Measurements from ENCODE around the gene RASGRF2. TPM values are rescaled to one million over a fixed set of nuclear protein-coding genes. Genes with fewer than 3 reads are reported as not detected.

RASGRF2 gene
- total RNA-seq, 1 experiment from 2014 or later = 9.1 TPM

GRCh38 chr5:81019748-81020147 lies 59.6 kb downstream of the RASGRF2 start:
- H3K36me3 ChIP-seq (ENCODE audit: insufficient read depth, low read length, poor library complexity, severe bottlenecking) = no peaks in the 10 kb centered on the region
- no TSS peak for BruUV-seq (replicated peaks)
- no peaks in the 10 kb centered on the region for H3K9me3 ChIP-seq (ENCODE audit: low read depth, low read length, poor library complexity, severe bottlenecking)
- H3K27ac ChIP-seq (ENCODE audit: low read depth, low read length, poor library complexity, severe bottlenecking) = no peak overlapping the region
- H3K4me3 ChIP-seq (ENCODE audit: low read depth, low read length, poor library complexity, severe bottlenecking) = no peak overlapping the region
- DNase-seq (ENCODE audit: low spot score) = no peak
- H3K4me1 ChIP-seq (ENCODE audit: insufficient read depth, low read length, poor library complexity, severe bottlenecking) = peaks cover 25% of the 10 kb centered on the region
- intact Hi-C loops (cut with micrococcal nuclease; ENCODE audit: unreplicated experiment) = no loop called here
- ChIA-PET CTCF (no interaction called here), POLR2A (ENCODE audit: low non-redundant PET) (no interaction called here)
- TF ChIP-seq CTCF (conservative IDR thresholded peaks at IDR 0.05; ENCODE audit: low read depth, low read length) (no peak), EZH2 (IDR thresholded peaks at IDR 0.05; ENCODE audit: borderline replicate concordance, low read depth, low read length, poor library complexity, severe bottlenecking) (no peak)
- H3K27me3 ChIP-seq (replicated peaks; ENCODE audit: insufficient read depth, low read depth, low read length, poor library complexity) = no peaks in the 10 kb centered on the region

DNA sequence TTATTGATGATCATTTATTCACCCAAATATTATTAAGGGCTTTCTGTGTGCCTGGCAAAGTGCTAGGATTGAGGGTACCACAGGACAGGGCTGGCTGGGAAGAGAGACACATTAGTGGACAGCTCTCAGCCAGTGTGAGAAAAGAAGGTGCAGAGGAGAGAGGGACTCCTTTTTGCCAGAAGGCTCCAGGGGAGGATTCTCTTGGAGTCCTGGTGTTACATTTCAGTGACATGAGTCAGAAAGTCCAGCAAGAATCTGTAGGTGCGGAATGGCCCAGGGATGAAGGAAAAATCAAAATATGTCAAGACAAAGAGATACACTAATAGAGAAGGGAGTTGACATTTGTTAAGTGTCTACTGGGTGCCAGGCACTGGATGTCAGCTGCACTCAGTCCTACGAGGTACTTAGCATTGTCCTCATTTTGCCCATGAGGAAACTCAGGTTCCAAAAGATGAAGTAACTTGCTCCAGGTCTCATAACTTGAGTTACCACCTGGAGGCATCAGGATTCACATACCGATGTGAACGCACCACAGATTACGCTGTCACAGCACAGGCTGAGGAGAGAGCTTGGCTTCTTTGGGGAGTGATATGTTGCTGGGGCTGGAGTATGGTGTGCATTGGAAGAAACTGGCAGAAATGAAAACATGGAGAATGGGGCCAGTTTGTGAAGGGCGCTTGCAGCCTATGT lies 60.5 kb downstream of the RASGRF2 start:
- H3K27ac ChIP-seq (ENCODE audit: low read depth, low read length, poor library complexity, severe bottlenecking) = no peak overlapping the region
- no TSS peak for BruUV-seq (replicated peaks)

GRCh38 chr5:81021486-81021885 lies 61.3 kb downstream of the RASGRF2 start:
- H3K27ac ChIP-seq (ENCODE audit: low read depth, low read length, poor library complexity, severe bottlenecking) = no peak overlapping the region
- no peak for TF ChIP-seq EZH2 (IDR thresholded peaks at IDR 0.05; ENCODE audit: borderline replicate concordance, low read depth, low read length, poor library complexity, severe bottlenecking)
- TF ChIP-seq CTCF (conservative IDR thresholded peaks at IDR 0.05; ENCODE audit: low read depth, low read length) = no peak
- intact Hi-C loops (cut with micrococcal nuclease; ENCODE audit: unreplicated experiment) = no loop called here
- ChIA-PET CTCF (no interaction called here), POLR2A (ENCODE audit: low non-redundant PET) (no interaction called here)
- no peaks in the 10 kb centered on the region for H3K27me3 ChIP-seq (replicated peaks; ENCODE audit: insufficient read depth, low read depth, low read length, poor library complexity)
- BruUV-seq (replicated peaks) = no TSS peak
- no peak overlapping the region for H3K4me3 ChIP-seq (ENCODE audit: low read depth, low read length, poor library complexity, severe bottlenecking)
- DNase-seq (ENCODE audit: low spot score) = no peak
- no peaks in the 10 kb centered on the region for H3K9me3 ChIP-seq (ENCODE audit: low read depth, low read length, poor library complexity, severe bottlenecking)
- H3K4me1 ChIP-seq (ENCODE audit: insufficient read depth, low read length, poor library complexity, severe bottlenecking) = peaks cover 13% of the 10 kb centered on the region
- H3K36me3 ChIP-seq (ENCODE audit: insufficient read depth, low read length, poor library complexity, severe bottlenecking) = no peaks in the 10 kb centered on the region

More for the DNA sequence above, 60.5 kb downstream of the RASGRF2 start:
- intact Hi-C loops (cut with micrococcal nuclease; ENCODE audit: unreplicated experiment) = no loop called here
- Histone ChIP-seq H3K27me3 (replicated peaks; ENCODE audit: insufficient read depth, low read depth, low read length, poor library complexity) (no peaks in the 10 kb centered on the region), H3K9me3 (ENCODE audit: low read depth, low read length, poor library complexity, severe bottlenecking) (no peaks in the 10 kb centered on the region), H3K4me3 (ENCODE audit: low read depth, low read length, poor library complexity, severe bottlenecking) (no peak overlapping the region), H3K4me1 (ENCODE audit: insufficient read depth, low read length, poor library complexity, severe bottlenecking) (peaks cover 22% of the 10 kb centered on the region), H3K36me3 (ENCODE audit: insufficient read depth, low read length, poor library complexity, severe bottlenecking) (no peaks in the 10 kb centered on the region)
- DNase-seq (ENCODE audit: low spot score) = no peak
- CTCF ChIA-PET = no interaction called here
- no peak for TF ChIP-seq EZH2 (IDR thresholded peaks at IDR 0.05; ENCODE audit: borderline replicate concordance, low read depth, low read length, poor library complexity, severe bottlenecking)
- TF ChIP-seq CTCF (conservative IDR thresholded peaks at IDR 0.05; ENCODE audit: low read depth, low read length) = no peak
- POLR2A ChIA-PET (ENCODE audit: low non-redundant PET) = no interaction called here

Data from A673 (cell line).